ENCODE data around the gene TICAM1. TPM values are rescaled to one million over a fixed set of nuclear protein-coding genes. Genes with fewer than 3 reads are reported as not detected.

The TICAM1 gene
- total and polyA plus RNA-seq, 7 donors: 3.9 to 49.0 (median 5.3) TPM

- Histone ChIP-seq H3K4me1 (peaks cover 0 to 2% (median 1%) of the 10 kb centered on the region in 4 donors), H3K27me3 (no peaks in the 10 kb centered on the region), H3K27ac (no peak overlapping the region), H3K9me3 (no peaks in the 10 kb centered on the region), H3K4me3 (no peak overlapping the region), H3K36me3 (peaks cover 9 to 32% (median 18%) of the 10 kb centered on the region in 4 donors)
- no peak for DNase-seq
- TF ChIP-seq CTCF (IDR thresholded peaks at IDR 0.05) (no peak), POLR2AphosphoS5 (IDR thresholded peaks at IDR 0.05) (no peak), EP300 (IDR thresholded peaks at IDR 0.05) (no peak), POLR2A (IDR thresholded peaks at IDR 0.05) (no peak)
- 68 to 92% methylated on average over 4 of the region's 4 CpGs for WGBS, 2 donors
- intact Hi-C loops (cut with DNase I): no loop called here
Measured at GRCh38 chr19:4821265-4821664, 10.2 kb downstream of the TICAM1 start.

GRCh38 chr19:4817467-4818277 is 13.8 kb downstream of the TICAM1 start:
- H3K4me1 ChIP-seq: peaks cover 0 to 27% (median 19%) of the 10 kb centered on the region in 4 donors
- no peak for DNase-seq
- peaks cover 9 to 33% (median 19%) of the 10 kb centered on the region in 4 donors for H3K36me3 ChIP-seq

GRCh38 chr19:4816950-4817278 is 14.6 kb downstream of the TICAM1 start:
- Histone ChIP-seq H3K9me3 (no peaks in the 10 kb centered on the region), H3K4me1 (peaks cover 0 to 34% (median 24%) of the 10 kb centered on the region in 4 donors), H3K4me3 (no peak overlapping the region), H3K27me3 (no peaks in the 10 kb centered on the region), H3K27ac (peak overlapping the region in 1 of 4 donors; percentile 64), H3K36me3 (peaks cover 9 to 33% (median 19%) of the 10 kb centered on the region in 4 donors)
- WGBS, 2 donors: 96% methylated on average over 16 of the region's 16 CpGs
- TF ChIP-seq CTCF (IDR thresholded peaks at IDR 0.05) (no peak), POLR2AphosphoS5 (IDR thresholded peaks at IDR 0.05) (no peak), EP300 (IDR thresholded peaks at IDR 0.05) (no peak), POLR2A (IDR thresholded peaks at IDR 0.05) (no peak)
- DNase-seq: no peak
- intact Hi-C loops (cut with DNase I): no loop called here

More at GRCh38 chr19:4817467-4818277, 13.8 kb downstream of the TICAM1 start:
- no peak for TF ChIP-seq CTCF (IDR thresholded peaks at IDR 0.05)
- no peak for TF ChIP-seq POLR2A (IDR thresholded peaks at IDR 0.05)
- TF ChIP-seq POLR2AphosphoS5 (IDR thresholded peaks at IDR 0.05): no peak
- no peak for TF ChIP-seq EP300 (IDR thresholded peaks at IDR 0.05)
- Histone ChIP-seq H3K9me3 (no peaks in the 10 kb centered on the region), H3K27ac (no peak overlapping the region), H3K27me3 (no peaks in the 10 kb centered on the region), H3K4me3 (no peak overlapping the region)
- intact Hi-C loops (cut with DNase I): no loop called here
- WGBS, 2 donors: 94 to 95% methylated on average over 32 of the region's 32 CpGs

GRCh38 chr19:4816202-4816949 is 15.1 kb downstream of the TICAM1 start:
- Histone ChIP-seq H3K27me3 (no peaks in the 10 kb centered on the region), H3K4me3 (peak overlapping the region in 2 of 4 donors; percentile 25 to 30), H3K36me3 (peaks cover 9 to 33% (median 19%) of the 10 kb centered on the region in 4 donors), H3K4me1 (peaks cover 0 to 34% (median 24%) of the 10 kb centered on the region in 4 donors), H3K27ac (peak overlapping the region; percentile 15 to 64 (median 26)), H3K9me3 (no peaks in the 10 kb centered on the region)
- WGBS, 2 donors: 95 to 96% methylated on average over 35 of the region's 35 CpGs
- TF ChIP-seq CTCF (IDR thresholded peaks at IDR 0.05) (no peak), POLR2A (IDR thresholded peaks at IDR 0.05) (no peak), POLR2AphosphoS5 (IDR thresholded peaks at IDR 0.05) (no peak), EP300 (IDR thresholded peaks at IDR 0.05) (no peak)
- intact Hi-C loops (cut with DNase I): no loop called here
- DNase-seq: no peak

Data from sigmoid colon (tissue), 7 donors.